Thyroid gland (tissue), 4 donors: ENCODE results near the gene SLC25A28. TPM values are rescaled to one million over a fixed set of nuclear protein-coding genes. Genes with fewer than 3 reads are reported as not detected.

Source experiments
- DNase-seq, 2 donors: peaks; one replicate each; pipeline ENCODE4 v3.0.0-alpha.2; 2019
- H3K27ac ChIP-seq, 3 donors: fragments of 200-600 bp; sonication (generic); 1 replicate in 2 of 3; 2 replicates in 1 of 3; pipeline ENCODE4 v1.5.1; 2016 to 2019; ENCODE audit warnings: mild to moderate bottlenecking in 1 of 3, moderate library complexity in 1 of 3
- H3K27me3 ChIP-seq: fragments of 200-600 bp; sonication (generic); one replicate; pipeline ENCODE4 v1.5.1; 2019
- H3K36me3 ChIP-seq, 2 donors: fragments of 200-600 bp; sonication (generic); one replicate each; pipeline ENCODE4 v1.5.1; 2016 to 2019
- H3K4me1 ChIP-seq, 2 donors: fragments of 200-600 bp; sonication (generic); one replicate each; pipeline ENCODE4 v1.5.1; 2017 to 2019
- H3K4me3 ChIP-seq, 3 donors: fragments of 200-600 bp; sonication (generic); replicated peaks in 1 of 3; 1 replicate in 2 of 3; 2 replicates in 1 of 3; pipeline ENCODE4 v1.5.1; 2016; ENCODE audit warnings: mild to moderate bottlenecking in 1 of 3
- H3K9me3 ChIP-seq: fragments of 200-600 bp; sonication (generic); one replicate; pipeline ENCODE4 v1.5.1; 2017
- POLR2A ChIP-seq, 2 donors: fragments of 450-650 bp; IDR thresholded peaks; one replicate each; pipeline ENCODE4 v1.6.1; 2017; ENCODE audit warnings: antibody characterized with exemption in 2 of 2, mild to moderate bottlenecking in 2 of 2, moderate library complexity in 1 of 2
- WGBS, 2 donors: methylation state at CpG; one replicate each; pipeline ENCODE4 v1.1.5; 2017; 5-methylcytosine and 5-hydroxymethylcytosine counted together
- intact Hi-C: fragments of 100-400 bp; cut with DNase I; formaldehyde crosslinking; loops from one replicate; pipeline ENCODE4 v1.15.1; 2023
- total RNA-seq, 4 donors: library from RNA; depleted of rRNA; stranded (reverse); fragments of >200 nt; gene quantifications; one replicate each; pipeline ENCODE4 v1.2.3, GENCODE V29; 2016
- TF ChIP-seq, protein P1 (sequence below), 6 experiments: fragments of 200-600 bp in 3 of 6; fragments of 450-650 bp in 3 of 6; sonication (generic) in 3 of 6; IDR thresholded peaks; one replicate each; pipeline ENCODE4 v1.5.1; 2016 to 2019; ENCODE audit warnings: antibody characterized with exemption in 6 of 6, mild to moderate bottlenecking in 2 of 6, inconsistent platforms in 1 of 6, moderate library complexity in 1 of 6

SLC25A28 gene
- total RNA-seq, 4 donors from 2014 or later = 10.1 to 28.2 (median 19.2) TPM

DNA sequence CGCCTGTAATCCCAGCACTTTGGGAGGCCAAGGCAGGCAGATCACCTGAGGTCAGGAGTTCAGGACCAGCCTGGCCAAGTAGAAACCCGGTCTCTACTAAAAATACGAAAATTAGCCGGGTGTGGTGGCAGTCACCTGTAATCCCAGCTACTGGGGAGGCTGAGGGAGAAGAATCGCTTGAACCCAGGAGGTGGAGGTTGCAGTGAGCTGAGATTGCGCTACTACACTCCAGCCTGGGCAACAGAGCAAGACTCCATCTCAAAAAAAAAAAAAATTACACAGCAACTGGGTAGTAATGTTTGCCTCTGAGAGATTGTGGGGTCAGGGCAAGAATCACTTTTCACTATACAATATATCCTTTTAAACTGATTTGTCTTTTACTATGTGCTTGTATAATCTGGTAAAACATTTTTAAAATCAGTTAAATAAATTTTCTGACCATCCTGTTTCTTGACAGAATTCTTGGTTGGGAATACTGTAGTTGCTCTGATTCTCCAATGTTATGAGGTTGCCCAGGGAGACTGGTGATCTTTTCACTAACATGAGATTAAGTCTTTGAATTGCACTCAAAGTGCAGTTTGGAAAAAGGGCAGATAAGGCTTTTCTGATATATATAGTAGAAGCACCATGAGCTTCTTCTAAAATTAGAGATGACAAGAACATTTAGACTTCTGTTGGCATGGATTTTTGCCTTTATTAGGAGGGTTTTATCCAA, 40.6 kb upstream of the SLC25A28 start:
- TF ChIP-seq, protein P1, sequence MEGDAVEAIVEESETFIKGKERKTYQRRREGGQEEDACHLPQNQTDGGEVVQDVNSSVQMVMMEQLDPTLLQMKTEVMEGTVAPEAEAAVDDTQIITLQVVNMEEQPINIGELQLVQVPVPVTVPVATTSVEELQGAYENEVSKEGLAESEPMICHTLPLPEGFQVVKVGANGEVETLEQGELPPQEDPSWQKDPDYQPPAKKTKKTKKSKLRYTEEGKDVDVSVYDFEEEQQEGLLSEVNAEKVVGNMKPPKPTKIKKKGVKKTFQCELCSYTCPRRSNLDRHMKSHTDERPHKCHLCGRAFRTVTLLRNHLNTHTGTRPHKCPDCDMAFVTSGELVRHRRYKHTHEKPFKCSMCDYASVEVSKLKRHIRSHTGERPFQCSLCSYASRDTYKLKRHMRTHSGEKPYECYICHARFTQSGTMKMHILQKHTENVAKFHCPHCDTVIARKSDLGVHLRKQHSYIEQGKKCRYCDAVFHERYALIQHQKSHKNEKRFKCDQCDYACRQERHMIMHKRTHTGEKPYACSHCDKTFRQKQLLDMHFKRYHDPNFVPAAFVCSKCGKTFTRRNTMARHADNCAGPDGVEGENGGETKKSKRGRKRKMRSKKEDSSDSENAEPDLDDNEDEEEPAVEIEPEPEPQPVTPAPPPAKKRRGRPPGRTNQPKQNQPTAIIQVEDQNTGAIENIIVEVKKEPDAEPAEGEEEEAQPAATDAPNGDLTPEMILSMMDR (IDR thresholded peaks at IDR 0.05) = no peak
- no peak for TF ChIP-seq POLR2A (IDR thresholded peaks at IDR 0.05)
- H3K4me3 ChIP-seq = no peak overlapping the region
- peaks cover 0 to 6% of the 10 kb centered on the region in 2 donors for H3K4me1 ChIP-seq
- WGBS, 2 donors = 96 to 98% methylated on average over 6 of the region's 6 CpGs
- no peaks in the 10 kb centered on the region for H3K9me3 ChIP-seq
- DNase-seq = no peak
- H3K27ac ChIP-seq = no peak overlapping the region
- H3K27me3 ChIP-seq = no peaks in the 10 kb centered on the region
- intact Hi-C loops = no loop called here
- H3K36me3 ChIP-seq = no peaks in the 10 kb centered on the region

DNA sequence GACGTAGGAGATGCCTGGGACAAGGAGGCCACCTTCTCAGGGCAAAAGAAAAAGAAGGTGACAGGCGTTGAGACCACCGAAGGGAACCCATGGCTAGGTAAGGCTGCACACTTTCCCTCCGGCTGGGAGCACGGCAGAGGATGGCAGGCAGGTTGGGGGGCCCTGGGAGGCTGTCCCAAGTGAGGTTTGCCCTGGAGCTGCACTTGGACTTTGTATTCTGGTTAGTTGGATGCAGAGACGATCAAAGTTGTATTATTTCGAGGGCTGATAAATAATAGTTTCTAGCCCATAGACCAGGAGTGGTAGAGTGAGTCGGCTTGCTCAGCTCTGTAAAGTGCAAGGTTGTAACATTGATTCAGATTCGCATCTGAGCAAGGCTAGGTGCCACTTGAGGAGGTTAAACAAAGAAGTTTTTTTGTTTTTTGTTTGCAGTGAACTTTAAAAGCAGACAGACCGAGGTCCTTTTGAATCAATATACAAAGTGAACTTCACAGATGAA, 39.7 kb upstream of the SLC25A28 start:
- peak overlapping the region in 1 of 3 donors; percentile 52 for H3K27ac ChIP-seq

DNA sequence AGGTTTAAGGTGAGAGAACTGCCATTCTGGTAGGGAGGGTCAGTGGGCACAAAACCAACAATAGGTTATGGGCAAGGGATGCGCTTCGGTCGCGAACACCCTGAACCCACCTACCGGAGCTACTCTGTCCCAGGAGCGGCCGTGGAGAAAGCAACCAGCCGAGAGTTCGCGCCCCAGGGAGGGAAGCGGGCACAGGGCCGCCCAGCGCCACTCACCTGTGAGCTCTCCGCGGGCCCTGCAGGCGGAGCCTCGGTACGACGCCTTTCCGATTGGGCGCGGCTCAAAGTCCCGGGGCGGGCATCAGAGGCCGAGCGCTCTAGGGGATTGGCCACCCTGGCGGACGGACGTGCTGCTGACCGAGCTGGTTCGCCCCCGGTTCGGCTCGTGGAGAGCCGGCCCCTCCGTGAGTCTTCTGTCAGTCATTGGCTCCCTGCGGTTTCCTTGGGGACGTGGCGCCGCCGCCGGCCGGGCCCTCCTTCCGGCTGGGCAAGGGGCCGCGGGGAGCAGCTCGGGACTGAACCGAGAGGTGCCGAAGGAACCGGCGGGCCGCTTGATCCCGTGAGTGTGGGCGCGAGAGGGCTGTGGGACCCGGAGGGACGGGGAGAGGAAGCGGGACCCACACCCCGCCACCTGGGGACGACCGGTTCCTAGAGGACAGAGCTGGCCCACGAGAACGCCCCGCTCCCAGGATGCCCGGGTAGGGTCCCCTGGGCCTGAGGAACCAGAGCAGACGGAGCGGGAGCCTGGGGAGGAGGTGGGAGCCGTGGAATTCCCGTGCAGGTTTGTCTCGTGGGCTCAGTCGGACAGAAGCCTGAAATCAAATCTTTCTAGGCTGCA, 39.0 kb upstream of the SLC25A28 start, which contains the start of gene ENTPD7:
Gene ENTPD7 (plus strand): TSS at position 479 of the 837 bp plus-strand sequence. CDS start 448 bp downstream, outside the sequence.
- peak within 1 kb of the TSS; percentile 56 to 91 (median 63) for H3K4me3 ChIP-seq
- peak within 1 kb of the TSS in 1 of 3 donors; percentile 52 for H3K27ac ChIP-seq
- intact Hi-C loops = no loop called here
- no peaks in the 10 kb centered on the region for H3K9me3 ChIP-seq
- TF ChIP-seq, protein P1 (IDR thresholded peaks at IDR 0.05) = peak in 4 of 6 experiments; percentile 26 to 45 (median 32)
- TF ChIP-seq POLR2A (IDR thresholded peaks at IDR 0.05) = peak in 1 of 2 donors; percentile 55
- H3K27me3 ChIP-seq = no peaks in the 10 kb centered on the region
- WGBS, 2 donors = 1% methylated on average over 21 to 35 of the region's 71 CpGs
- peak; percentile 96 to 97 for DNase-seq
- H3K36me3 ChIP-seq = no peaks in the 10 kb centered on the region
- H3K4me1 ChIP-seq = peaks cover 0 to 6% of the 10 kb centered on the region in 2 donors

More for the DNA sequence above, 39.7 kb upstream of the SLC25A28 start:
- no peak for DNase-seq
- peaks cover 0 to 6% of the 10 kb centered on the region in 2 donors for H3K4me1 ChIP-seq
- no peaks in the 10 kb centered on the region for H3K27me3 ChIP-seq
- TF ChIP-seq, protein P1 (IDR thresholded peaks at IDR 0.05) = no peak
- no peak for TF ChIP-seq POLR2A (IDR thresholded peaks at IDR 0.05)
- H3K9me3 ChIP-seq = no peaks in the 10 kb centered on the region
- WGBS, 2 donors = 12 to 15% methylated on average over 10 of the region's 10 CpGs
- H3K4me3 ChIP-seq = peak overlapping the region; percentile 56 to 91 (median 63)
- no peaks in the 10 kb centered on the region for H3K36me3 ChIP-seq
- intact Hi-C loops = no loop called here

DNA sequence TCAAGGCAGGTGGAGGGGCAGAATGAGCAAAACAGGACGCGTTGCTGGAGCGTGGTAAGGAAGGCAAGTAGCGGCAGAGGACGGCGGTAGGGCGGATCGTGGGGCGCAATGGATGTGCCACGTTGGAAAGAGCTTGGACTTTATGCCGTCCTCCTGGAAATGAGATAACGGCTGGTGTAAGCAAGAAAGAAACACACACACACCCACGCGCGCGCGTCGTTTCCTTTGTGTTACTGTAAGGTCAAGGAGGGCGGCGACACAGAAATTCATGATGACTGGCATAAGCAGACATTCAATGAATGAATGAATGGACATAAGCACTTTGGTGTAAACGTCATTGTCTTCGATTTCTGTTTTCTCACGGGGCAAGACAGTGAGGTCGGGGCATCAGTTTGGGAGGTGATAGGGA, 38.4 kb upstream of the SLC25A28 start:
- WGBS, 2 donors = 8 to 10% methylated on average over 24 of the region's 24 CpGs
- DNase-seq = peak; percentile 34 to 44
- Histone ChIP-seq H3K36me3 (no peaks in the 10 kb centered on the region), H3K4me1 (peaks cover 0 to 6% of the 10 kb centered on the region in 2 donors), H3K27me3 (no peaks in the 10 kb centered on the region), H3K9me3 (no peaks in the 10 kb centered on the region), H3K27ac (no peak overlapping the region), H3K4me3 (peak overlapping the region; percentile 32 to 91 (median 63))
- intact Hi-C loops = no loop called here
- TF ChIP-seq POLR2A (IDR thresholded peaks at IDR 0.05) = no peak

DNA sequence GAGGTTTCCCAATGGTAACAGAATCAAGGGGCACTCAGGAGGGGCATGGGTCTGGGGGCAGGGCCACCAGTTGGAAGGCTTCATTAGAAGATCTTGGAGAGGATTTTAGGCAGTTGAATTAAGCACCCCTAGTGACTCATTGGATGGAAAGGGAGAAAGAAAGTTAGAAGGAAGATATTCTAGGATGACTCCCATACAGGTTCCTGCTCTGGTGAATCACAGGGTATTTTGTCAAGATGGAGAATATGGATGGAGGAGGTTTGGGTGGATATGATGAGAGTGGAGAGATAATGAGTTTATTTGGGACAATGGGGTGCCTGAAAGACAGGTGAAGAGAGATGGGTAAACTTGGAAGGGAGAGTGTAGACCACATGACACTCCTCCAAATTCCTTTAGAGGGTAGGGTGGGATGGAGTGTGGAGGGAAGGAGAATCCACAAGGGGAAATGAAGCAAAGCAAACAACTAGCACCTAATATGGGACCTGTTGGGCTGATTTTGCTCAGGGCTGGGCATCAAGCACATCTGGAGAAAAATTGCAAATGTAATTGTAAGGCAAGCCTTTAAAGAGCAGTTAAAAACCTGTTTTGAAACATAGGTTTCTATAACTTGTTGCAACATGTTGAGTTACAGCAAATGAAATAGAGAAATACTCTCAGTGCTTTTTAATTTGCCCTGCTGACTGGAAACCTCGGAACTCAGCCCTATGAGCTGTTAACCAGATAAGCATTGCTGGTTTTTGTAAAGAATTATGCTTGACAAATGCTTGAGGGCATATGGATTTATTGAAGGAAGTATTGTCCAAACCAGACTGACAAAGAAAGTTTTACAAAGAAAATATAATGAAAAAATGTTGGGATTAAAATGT, 36.2 kb upstream of the SLC25A28 start:
- WGBS, 2 donors = 0 to 2% methylated on average over 1 of the region's 1 CpG

More for the DNA sequence above, 36.2 kb upstream of the SLC25A28 start:
- Histone ChIP-seq H3K4me3 (no peak overlapping the region), H3K4me1 (peaks cover 0 to 6% of the 10 kb centered on the region in 2 donors), H3K27me3 (no peaks in the 10 kb centered on the region), H3K27ac (no peak overlapping the region), H3K9me3 (no peaks in the 10 kb centered on the region), H3K36me3 (no peaks in the 10 kb centered on the region)
- intact Hi-C loops = no loop called here
- no peak for DNase-seq
- TF ChIP-seq POLR2A (IDR thresholded peaks at IDR 0.05) = no peak
- TF ChIP-seq, protein P1 (IDR thresholded peaks at IDR 0.05) = no peak
